HG02798 (cell line): ENCODE measurements around the gene DTHD1.

Experiments used
- ATAC-seq: cut with Tn5 transposase; IDR thresholded peaks from one replicate; pipeline ENCODE4 v1.9.1; 2021; ENCODE audit warnings: mild to moderate bottlenecking; ENCODE audit not compliant: unreplicated experiment, poor library complexity

Gene DTHD1

DNA sequence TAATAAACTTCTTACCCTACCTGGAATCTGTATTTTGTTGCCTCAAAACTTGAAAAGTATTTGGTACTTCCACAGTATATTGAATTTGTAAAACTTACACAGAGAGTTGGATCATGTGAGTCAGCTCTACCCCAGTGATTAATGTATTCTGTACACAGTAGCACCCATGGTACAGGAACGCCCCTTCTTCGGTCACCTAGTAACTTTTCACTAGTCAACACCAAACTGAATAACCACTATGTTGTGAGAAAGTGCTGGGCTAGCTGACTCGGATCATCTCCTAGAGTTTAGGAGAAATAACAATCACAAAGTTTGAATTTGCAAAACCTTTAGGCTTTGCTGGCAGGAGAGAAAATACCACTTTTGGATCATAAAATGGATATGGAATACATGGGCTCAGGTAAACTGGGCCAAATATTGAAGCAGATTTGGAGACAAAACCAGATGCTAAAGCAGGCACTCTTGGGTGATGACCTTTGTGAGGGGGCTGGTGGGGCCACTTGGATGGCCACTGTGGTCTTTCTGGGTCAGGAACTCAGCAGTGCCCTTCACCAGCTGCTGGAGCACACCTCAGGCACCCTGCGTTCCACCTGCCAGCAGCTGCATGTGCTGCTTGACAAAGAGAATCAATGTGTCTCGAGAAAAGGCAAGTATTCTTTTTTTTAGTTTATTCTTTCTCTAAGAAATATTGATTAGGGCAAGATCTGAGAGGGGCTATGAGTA is at the start of gene DTHD1:
Gene DTHD1, plus strand, starts transcription at position 233 of the 723 bp plus-strand sequence. Its CDS starts 143 bp downstream, at position 376.
- ATAC-seq: no peak

- ATAC-seq: no peak
Observed at GRCh38 chr4:36233567-36234266, 47.7 kb upstream of the DTHD1 start.

DNA sequence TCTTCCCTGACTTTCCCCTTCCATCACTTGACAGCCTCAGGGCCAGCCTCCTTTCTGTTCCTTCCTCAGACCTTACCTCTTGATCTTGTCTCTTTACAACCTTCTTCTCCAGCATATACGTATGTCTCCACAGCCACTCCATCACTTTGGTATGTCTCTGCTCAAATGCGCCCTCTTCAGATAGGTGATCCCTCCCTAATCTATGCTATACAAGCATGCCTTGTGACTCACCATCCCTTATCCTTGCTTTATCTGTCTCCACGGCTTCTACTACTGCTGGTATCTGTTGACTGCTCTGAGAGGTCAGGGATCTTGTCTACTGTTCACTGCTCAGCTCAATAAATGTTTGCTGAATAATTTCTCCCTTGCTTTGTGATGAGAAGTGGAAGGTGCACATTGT is 46.1 kb upstream of the DTHD1 start:
- no peak for ATAC-seq

DNA sequence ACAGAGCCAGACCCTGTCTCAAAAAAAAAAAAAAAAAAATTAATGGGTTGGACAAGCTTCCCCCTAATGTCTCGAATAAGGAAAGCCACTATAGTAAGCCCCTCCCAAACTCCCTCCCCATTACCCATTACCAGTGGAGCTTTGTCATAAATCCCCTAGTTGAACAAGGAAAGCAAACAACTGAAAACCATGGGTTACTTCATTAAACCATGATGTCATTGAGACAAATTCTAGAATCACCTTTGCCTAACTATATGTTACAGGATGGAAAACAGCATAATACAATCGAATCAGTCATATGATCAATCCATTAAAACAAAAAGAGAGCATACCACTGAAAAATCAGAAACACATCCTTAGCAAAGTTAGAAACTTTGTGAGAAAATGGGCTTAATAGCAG is 45.3 kb upstream of the DTHD1 start:
- ATAC-seq: no peak

- ATAC-seq: no peak
Observed at GRCh38 chr4:36237366-36238313, 43.8 kb upstream of the DTHD1 start.

- peak; percentile 57 for ATAC-seq
Observed at GRCh38 chr4:36241771-36242170, 39.6 kb upstream of the DTHD1 start.

GRCh38 chr4:36242629-36243354 is 38.6 kb upstream of the DTHD1 start:
- no peak for ATAC-seq

- ATAC-seq: peak; percentile 29
Observed at GRCh38 chr4:36243355-36244256, 37.8 kb upstream of the DTHD1 start.

GRCh38 chr4:36244257-36245082 is 36.9 kb upstream of the DTHD1 start, which contains the start of gene ARAP2:
TSS of gene ARAP2 (minus strand) at chr4:36244514. CDS start at chr4:36229486, 15,028 bp downstream.
- ATAC-seq: peak; percentile 73

DNA sequence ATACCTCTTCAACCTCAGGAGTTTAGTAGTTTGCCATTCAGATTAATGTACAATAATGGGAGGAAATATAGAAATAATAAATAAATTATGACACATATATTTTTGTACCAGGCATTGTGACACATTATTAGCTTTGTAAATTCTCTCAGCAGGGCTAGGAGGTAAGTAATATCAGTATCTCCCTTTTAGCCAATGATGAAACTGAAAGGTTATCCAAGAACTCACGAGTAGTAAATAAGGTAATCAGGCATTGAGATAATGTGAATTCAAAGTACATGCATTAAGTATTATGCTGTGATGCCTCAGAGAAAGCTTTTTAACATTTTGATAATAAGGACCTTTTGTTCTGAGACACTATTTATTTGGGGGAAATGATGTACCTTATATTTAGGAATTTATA is 31.8 kb upstream of the DTHD1 start:
- no peak for ATAC-seq

- no peak for ATAC-seq
Observed at GRCh38 chr4:36251983-36252382, 29.4 kb upstream of the DTHD1 start.

DNA sequence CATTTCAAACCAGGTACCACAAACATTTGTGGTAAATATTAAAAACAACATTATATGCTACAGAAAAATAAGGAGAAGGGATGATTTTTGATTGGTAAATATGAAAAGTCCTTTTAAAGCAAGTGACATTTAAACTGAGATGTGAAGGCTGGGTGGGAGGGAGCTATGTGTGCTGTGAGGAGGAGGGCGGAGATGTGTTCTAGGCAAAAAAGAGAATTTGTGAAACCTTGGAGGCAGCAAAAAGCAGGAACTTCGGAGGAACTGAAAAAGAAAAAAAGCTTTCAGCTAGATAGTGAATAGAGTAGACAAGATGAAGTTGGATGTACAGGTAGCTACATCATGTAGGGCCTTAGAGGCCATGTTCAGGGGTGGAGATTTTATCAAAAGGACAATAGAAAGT is 27.0 kb upstream of the DTHD1 start:
- no peak for ATAC-seq

- ATAC-seq: peak; percentile 78
Observed at GRCh38 chr4:36255577-36255976, 25.8 kb upstream of the DTHD1 start.

- ATAC-seq: peak; percentile 62
Observed at GRCh38 chr4:36256398-36256891, 25.0 kb upstream of the DTHD1 start.

DNA sequence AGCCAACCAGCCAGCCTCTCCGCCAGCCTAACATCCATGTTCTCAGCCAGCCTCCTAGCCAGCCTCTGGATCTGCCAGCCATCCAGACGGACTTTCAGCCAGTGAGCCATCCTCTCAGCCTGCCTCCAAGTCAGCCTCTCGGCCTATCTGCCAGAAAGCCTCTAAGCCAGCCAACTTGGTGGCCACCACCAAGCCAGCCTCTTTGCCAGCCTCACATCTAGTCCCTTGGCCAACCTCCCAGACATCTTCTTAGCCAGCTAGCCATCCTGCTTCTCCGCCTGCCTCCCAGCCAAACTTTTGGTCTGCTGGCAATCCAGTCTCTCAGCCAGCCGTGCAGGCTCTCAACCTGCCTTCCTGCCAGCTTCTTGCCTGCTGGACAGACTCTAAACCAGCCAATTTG is 20.7 kb upstream of the DTHD1 start:
- no peak for ATAC-seq

GRCh38 chr4:36264207-36264826 is 17.1 kb upstream of the DTHD1 start:
- ATAC-seq: no peak

- ATAC-seq: no peak
Observed at GRCh38 chr4:36267486-36268268, 13.7 kb upstream of the DTHD1 start.
